Liver (tissue), 9 donors: ENCODE data around the gene JAKMIP3. TPM values are rescaled to one million over a fixed set of nuclear protein-coding genes. Genes with fewer than 3 reads are reported as not detected.

ENCODE experiments used
- DNase-seq: peaks from one replicate; pipeline ENCODE4 v3.0.0-alpha.2; 2017; ENCODE audit warnings: low spot score
- H3K27ac ChIP-seq, 2 donors: one replicate each; pipeline ENCODE4 v1.7.0; 2013; ENCODE audit warnings: inconsistent platforms in 2 of 2, low read length in 2 of 2, control low read depth in 1 of 2, low read depth in 1 of 2, mild to moderate bottlenecking in 1 of 2
- H3K27me3 ChIP-seq, 4 donors: one replicate each; pipeline versions ENCODE4 v1.6.1 to v1.7.0; 2013; ENCODE audit warnings: low read length in 3 of 4, inconsistent platforms in 1 of 4, mild to moderate bottlenecking in 1 of 4, moderate library complexity in 1 of 4; ENCODE audit not compliant: control insufficient read depth in 4 of 4, insufficient read depth in 4 of 4
- H3K36me3 ChIP-seq, 4 donors: one replicate each; pipeline versions ENCODE4 v1.6.1 to v1.7.0; 2013; ENCODE audit warnings: low read length in 3 of 4, mild to moderate bottlenecking in 3 of 4, low read depth in 1 of 4, moderate library complexity in 1 of 4; ENCODE audit not compliant: control insufficient read depth in 4 of 4, insufficient read depth in 3 of 4
- H3K4me1 ChIP-seq, 4 donors: one replicate each; pipeline versions ENCODE4 v1.6.1 to v1.7.0; 2013; ENCODE audit warnings: low read length in 3 of 4, mild to moderate bottlenecking in 3 of 4, moderate library complexity in 1 of 4; ENCODE audit not compliant: control insufficient read depth in 4 of 4, insufficient read depth in 4 of 4
- H3K4me3 ChIP-seq, 3 donors: one replicate each; pipeline versions ENCODE4 v1.6.1 to v1.7.0; 2013; ENCODE audit warnings: low read length in 3 of 3, control low read depth in 1 of 3, low read depth in 1 of 3, mild to moderate bottlenecking in 1 of 3
- H3K9ac ChIP-seq, 2 donors: one replicate each; pipeline ENCODE4 v1.7.0; 2013; ENCODE audit warnings: low read length in 2 of 2, mild to moderate bottlenecking in 2 of 2, moderate library complexity in 2 of 2, control low read depth in 1 of 2, low read depth in 1 of 2
- H3K9me3 ChIP-seq, 4 donors: one replicate each; pipeline versions ENCODE4 v1.6.1 to v1.7.0; 2013; ENCODE audit warnings: low read length in 3 of 4; ENCODE audit not compliant: control insufficient read depth in 4 of 4
- EGR1 ChIP-seq, 2 donors: IDR thresholded peaks; 2 replicates each; pipeline ENCODE4 v1.6.1; 2016 to 2018; ENCODE audit warnings: antibody characterized with exemption in 2 of 2, low read depth in 2 of 2
- HNF4G ChIP-seq: IDR thresholded peaks from 2 replicates; pipeline ENCODE4 v1.6.1; 2016; ENCODE audit warnings: antibody characterized with exemption
- JUND ChIP-seq, 2 donors: IDR thresholded peaks; 2 replicates each; pipeline ENCODE4 v1.6.1; 2016; ENCODE audit warnings: antibody characterized with exemption in 2 of 2
- RAD21 ChIP-seq, 2 donors: IDR thresholded peaks; 2 replicates each; pipeline ENCODE4 v1.6.1; 2016; ENCODE audit warnings: antibody characterized with exemption in 2 of 2, mild to moderate bottlenecking in 2 of 2
- RXRA ChIP-seq, 2 donors: IDR thresholded peaks; 2 replicates each; pipeline ENCODE4 v1.6.1; 2017 to 2018; ENCODE audit warnings: antibody characterized with exemption in 2 of 2, mild to moderate bottlenecking in 1 of 2
- TAF1 ChIP-seq: conservative IDR thresholded peaks from 2 replicates; pipeline ENCODE4 v1.6.1; 2016; ENCODE audit warnings: antibody characterized with exemption, mild to moderate bottlenecking
- YY1 ChIP-seq: IDR thresholded peaks from 2 replicates; pipeline ENCODE4 v1.6.1; 2016; ENCODE audit warnings: antibody characterized with exemption, mild to moderate bottlenecking
- ZBTB33 ChIP-seq: IDR thresholded peaks from 2 replicates; pipeline ENCODE4 v1.6.1; 2016; ENCODE audit warnings: antibody characterized with exemption
- WGBS: extraction: QIAGEN DNeasy Blood & Tissue Kit; methylation state at CpG from one replicate; pipeline ENCODE4 v1.1.7; 2013; 5-methylcytosine and 5-hydroxymethylcytosine counted together
- polyA plus RNA-seq, 2 donors: library from polyadenylated mRNA; stranded (reverse) in 1 of 2; unstranded in 1 of 2; fragments of 200-250 nt in 1 of 2; fragments of >200 nt in 1 of 2; fragmentation: Nextera tagmentation in 1 of 2; extraction: Ambion mirVana in 1 of 2; gene quantifications; one replicate each; pipeline versions ENCODE4 v1.2.1 to v1.2.3, GENCODE V29; 2013 to 2015
- total RNA-seq, 2 donors: library from RNA; depleted of rRNA; stranded (reverse); fragments of >200 nt; gene quantifications; one replicate each; pipeline ENCODE4 v1.2.3, GENCODE V29; 2014
- TF ChIP-seq, protein P1 (sequence below): IDR thresholded peaks from 2 replicates; pipeline ENCODE4 v1.6.1; 2016; ENCODE audit warnings: antibody characterized with exemption, mild to moderate bottlenecking
- TF ChIP-seq, protein P2 (sequence below): fragments of 150-350 bp; IDR thresholded peaks from 2 replicates; pipeline ENCODE4 v1.5.1; 2017; ENCODE audit warnings: improper control_type of control experiment, low read depth, low read length; ENCODE audit not compliant: missing input control
- donor health status: healthy.
- donor health status: healthy.
- donor health status: healthy.
- donor health status: healthy.
- donor health status: healthy.

Gene JAKMIP3
- total and polyA plus RNA-seq, 4 donors: 0.08 to 0.17 (median 0.09) TPM; not detected in 1

DNA sequence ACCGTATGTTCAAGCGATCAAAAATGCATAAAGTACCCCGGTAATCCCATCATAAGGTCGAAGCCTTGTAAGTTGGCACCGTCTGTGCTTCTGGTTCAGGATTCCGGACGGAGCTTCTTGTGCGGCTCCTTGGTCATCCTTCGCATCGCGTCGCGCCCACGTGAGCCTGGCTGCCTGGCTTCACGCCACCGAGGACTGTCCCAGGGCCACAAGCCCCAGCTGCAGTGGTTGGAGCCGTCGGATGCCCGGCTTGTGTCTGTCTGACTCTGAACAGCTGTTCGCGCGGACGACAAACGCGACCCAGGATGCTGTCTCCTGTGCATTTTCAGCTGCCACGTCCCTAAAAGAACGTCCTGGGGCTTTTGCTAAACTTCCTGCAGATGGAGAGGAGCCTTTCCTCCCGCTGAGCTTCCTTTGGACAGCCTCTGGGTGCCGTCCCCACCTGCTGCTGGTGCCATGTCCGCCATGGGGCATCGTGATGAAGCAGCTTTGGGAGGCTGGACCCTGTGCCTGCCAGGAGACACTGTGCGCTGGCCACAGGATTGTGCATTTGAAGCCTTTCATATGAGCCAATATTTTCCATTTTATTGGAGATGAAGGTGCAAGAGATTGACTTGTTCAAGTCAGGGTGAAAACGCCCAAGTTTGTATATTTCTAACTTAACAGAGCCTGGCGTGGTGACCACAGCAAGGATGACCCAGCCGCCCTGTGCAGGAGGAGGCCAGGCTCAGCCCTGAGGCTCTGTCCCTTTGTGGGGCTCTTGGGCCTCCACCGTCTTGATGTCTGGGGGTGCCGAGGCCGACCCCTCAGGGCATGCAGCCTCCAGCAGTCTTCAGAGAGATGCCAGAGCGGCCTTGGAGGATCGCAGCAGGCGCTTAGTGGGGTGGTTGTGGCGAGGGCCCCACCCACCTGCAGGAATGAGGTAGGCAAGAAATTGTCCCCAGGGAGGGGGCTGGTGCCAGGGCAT, 6.7 kb upstream of the JAKMIP3 start:
- TF ChIP-seq TAF1: no peak
- no peak for TF ChIP-seq EGR1 (IDR thresholded peaks at IDR 0.05; ENCODE audit: low read depth in 2 of 2)
- no peak for TF ChIP-seq RAD21 (IDR thresholded peaks at IDR 0.05)
- TF ChIP-seq, protein P1, sequence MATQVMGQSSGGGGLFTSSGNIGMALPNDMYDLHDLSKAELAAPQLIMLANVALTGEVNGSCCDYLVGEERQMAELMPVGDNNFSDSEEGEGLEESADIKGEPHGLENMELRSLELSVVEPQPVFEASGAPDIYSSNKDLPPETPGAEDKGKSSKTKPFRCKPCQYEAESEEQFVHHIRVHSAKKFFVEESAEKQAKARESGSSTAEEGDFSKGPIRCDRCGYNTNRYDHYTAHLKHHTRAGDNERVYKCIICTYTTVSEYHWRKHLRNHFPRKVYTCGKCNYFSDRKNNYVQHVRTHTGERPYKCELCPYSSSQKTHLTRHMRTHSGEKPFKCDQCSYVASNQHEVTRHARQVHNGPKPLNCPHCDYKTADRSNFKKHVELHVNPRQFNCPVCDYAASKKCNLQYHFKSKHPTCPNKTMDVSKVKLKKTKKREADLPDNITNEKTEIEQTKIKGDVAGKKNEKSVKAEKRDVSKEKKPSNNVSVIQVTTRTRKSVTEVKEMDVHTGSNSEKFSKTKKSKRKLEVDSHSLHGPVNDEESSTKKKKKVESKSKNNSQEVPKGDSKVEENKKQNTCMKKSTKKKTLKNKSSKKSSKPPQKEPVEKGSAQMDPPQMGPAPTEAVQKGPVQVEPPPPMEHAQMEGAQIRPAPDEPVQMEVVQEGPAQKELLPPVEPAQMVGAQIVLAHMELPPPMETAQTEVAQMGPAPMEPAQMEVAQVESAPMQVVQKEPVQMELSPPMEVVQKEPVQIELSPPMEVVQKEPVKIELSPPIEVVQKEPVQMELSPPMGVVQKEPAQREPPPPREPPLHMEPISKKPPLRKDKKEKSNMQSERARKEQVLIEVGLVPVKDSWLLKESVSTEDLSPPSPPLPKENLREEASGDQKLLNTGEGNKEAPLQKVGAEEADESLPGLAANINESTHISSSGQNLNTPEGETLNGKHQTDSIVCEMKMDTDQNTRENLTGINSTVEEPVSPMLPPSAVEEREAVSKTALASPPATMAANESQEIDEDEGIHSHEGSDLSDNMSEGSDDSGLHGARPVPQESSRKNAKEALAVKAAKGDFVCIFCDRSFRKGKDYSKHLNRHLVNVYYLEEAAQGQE: no peak
- TF ChIP-seq, protein P2, sequence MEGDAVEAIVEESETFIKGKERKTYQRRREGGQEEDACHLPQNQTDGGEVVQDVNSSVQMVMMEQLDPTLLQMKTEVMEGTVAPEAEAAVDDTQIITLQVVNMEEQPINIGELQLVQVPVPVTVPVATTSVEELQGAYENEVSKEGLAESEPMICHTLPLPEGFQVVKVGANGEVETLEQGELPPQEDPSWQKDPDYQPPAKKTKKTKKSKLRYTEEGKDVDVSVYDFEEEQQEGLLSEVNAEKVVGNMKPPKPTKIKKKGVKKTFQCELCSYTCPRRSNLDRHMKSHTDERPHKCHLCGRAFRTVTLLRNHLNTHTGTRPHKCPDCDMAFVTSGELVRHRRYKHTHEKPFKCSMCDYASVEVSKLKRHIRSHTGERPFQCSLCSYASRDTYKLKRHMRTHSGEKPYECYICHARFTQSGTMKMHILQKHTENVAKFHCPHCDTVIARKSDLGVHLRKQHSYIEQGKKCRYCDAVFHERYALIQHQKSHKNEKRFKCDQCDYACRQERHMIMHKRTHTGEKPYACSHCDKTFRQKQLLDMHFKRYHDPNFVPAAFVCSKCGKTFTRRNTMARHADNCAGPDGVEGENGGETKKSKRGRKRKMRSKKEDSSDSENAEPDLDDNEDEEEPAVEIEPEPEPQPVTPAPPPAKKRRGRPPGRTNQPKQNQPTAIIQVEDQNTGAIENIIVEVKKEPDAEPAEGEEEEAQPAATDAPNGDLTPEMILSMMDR: no peak
- WGBS: 85% methylated on average over 42 of the region's 42 CpGs
- no peak overlapping the region for H3K4me3 ChIP-seq
- no peak for DNase-seq
- H3K36me3 ChIP-seq: no peaks in the 10 kb centered on the region
- H3K27ac ChIP-seq: no peak overlapping the region
- peaks cover 0 to 4% (median 0%) of the 10 kb centered on the region in 4 donors for H3K27me3 ChIP-seq
- H3K9me3 ChIP-seq: no peaks in the 10 kb centered on the region
- H3K4me1 ChIP-seq: no peaks in the 10 kb centered on the region
- no peak overlapping the region for H3K9ac ChIP-seq

GRCh38 chr10:132059760-132060508, 5.8 kb upstream of the JAKMIP3 start:
- Histone ChIP-seq H3K9ac (no peak overlapping the region), H3K4me1 (no peaks in the 10 kb centered on the region), H3K9me3 (no peaks in the 10 kb centered on the region), H3K27me3 (no peaks in the 10 kb centered on the region), H3K27ac (no peak overlapping the region), H3K36me3 (no peaks in the 10 kb centered on the region), H3K4me3 (no peak overlapping the region)
- DNase-seq: no peak
- TF ChIP-seq, protein P2: no peak
- no peak for TF ChIP-seq ZBTB33
- no peak for TF ChIP-seq RXRA (IDR thresholded peaks at IDR 0.05)
- TF ChIP-seq JUND (IDR thresholded peaks at IDR 0.05): no peak
- no peak for TF ChIP-seq YY1
- TF ChIP-seq HNF4G: no peak
- 53% methylated on average over 12 of the region's 12 CpGs for WGBS
